HCT116 (cell line): ENCODE measurements around the gene DUXA. TPM values are rescaled to one million over a fixed set of nuclear protein-coding genes. Genes with fewer than 3 reads are reported as not detected.

ENCODE experiments used
- ATAC-seq: fragments of 200-7000 bp; cut with Tn5 transposase; 2 replicates; pipeline ENCODE4 v1.9.1; 2020; ENCODE audit warnings: mild to moderate bottlenecking, moderate library complexity
- BruUV-seq: library from RNA; stranded (reverse); fragments of 400-500 nt; replicated peaks from 2 replicates; lab custom pipeline; 2021; lab: Mats Ljungman, UMichigan
- CTCF ChIA-PET: fragments of 300-600 bp; sonication (Branson Sonifier 250); formaldehyde crosslinking; loops from one replicate; lab custom pipeline; 2021; ENCODE audit warnings: antibody characterized with exemption; lab: Charles Lee
- POLR2A ChIA-PET: fragments of 300-600, 350-600 bp; sonication (Branson Sonifier 250); formaldehyde crosslinking; loops from one replicate; lab custom pipeline; 2021; ENCODE audit warnings: antibody characterized with exemption; lab: Charles Lee
- RAD21 ChIA-PET, 2 experiments: fragments of 300-600 bp; sonication (Branson Sonifier 250); formaldehyde crosslinking; loops; one replicate each; lab custom pipeline; 2023; ENCODE audit warnings: low total read pairs in 2 of 2; ENCODE audit not compliant: uncharacterized antibody in 2 of 2, unreplicated experiment in 2 of 2, low non-redundant PET in 1 of 2; lab: Charles Lee
- DNase-seq: peaks from one replicate; pipeline ENCODE4 v3.0.0-alpha.2; 2010; ENCODE audit warnings: low read depth, low spot score
- H2AFZ ChIP-seq: fragments of 200-600 bp; shearing (Covaris generic), sonication (generic); 2 replicates; pipeline ENCODE4 v1.6.1; 2017; ENCODE audit warnings: low read depth, mixed run types, mixed read lengths, antibody characterized with exemption, low read length; ENCODE audit not compliant: poor library complexity, severe bottlenecking
- H3K27ac ChIP-seq: 2 replicates; pipeline ENCODE4 v1.5.1; 2012; ENCODE audit warnings: low read depth, low read length
- H3K27me3 ChIP-seq: fragments of 200-600 bp; sonication (generic); 2 replicates; pipeline ENCODE4 v1.6.1; 2016; ENCODE audit warnings: mixed run types, low read length, mixed read lengths; ENCODE audit not compliant: insufficient read depth
- H3K36me3 ChIP-seq, 2 experiments: fragments of 200-500 bp in 1 of 2; fragments of 200-600 bp in 1 of 2; sonication (Bioruptor generic) in 1 of 2; sonication (generic) in 1 of 2; 2 replicates each; pipeline versions ENCODE4 v1.5.1 to v1.6.1; 2014 to 2016; ENCODE audit warnings: low read length in 2 of 2, inconsistent platforms in 1 of 2, mixed read lengths in 1 of 2, mixed run types in 1 of 2; ENCODE audit not compliant: insufficient read depth in 2 of 2, control insufficient read depth in 1 of 2
- H3K4me1 ChIP-seq, 2 experiments: fragments of 200-600 bp in 1 of 2; sonication (generic) in 1 of 2; 2 replicates each; pipeline versions ENCODE4 v1.5.1 to v1.6.1; 2012 to 2017; ENCODE audit warnings: low read length in 2 of 2, inconsistent platforms in 1 of 2, mild to moderate bottlenecking in 1 of 2, mixed read lengths in 1 of 2, mixed run types in 1 of 2, moderate library complexity in 1 of 2; ENCODE audit not compliant: insufficient read depth in 2 of 2, control insufficient read depth in 1 of 2
- H3K4me2 ChIP-seq: fragments of 200-600 bp; sonication (generic); 2 replicates; pipeline ENCODE4 v1.6.1; 2017; ENCODE audit warnings: mixed run types, low read length, mixed read lengths
- H3K4me3 ChIP-seq, 2 experiments: fragments of 200-600 bp in 1 of 2; sonication (generic) in 1 of 2; replicated peaks in 1 of 2; 2 replicates each; pipeline ENCODE4 v1.5.1; 2011 to 2016; ENCODE audit warnings: low read length in 2 of 2, control low read depth in 1 of 2, low read depth in 1 of 2, mild to moderate bottlenecking in 1 of 2, mixed read lengths in 1 of 2, mixed run types in 1 of 2
- H3K79me2 ChIP-seq: fragments of 200-600 bp; sonication (generic); 2 replicates; pipeline ENCODE4 v1.6.1; 2017; ENCODE audit warnings: mild to moderate bottlenecking, mixed run types, low read length, moderate library complexity, mixed read lengths; ENCODE audit not compliant: insufficient read depth
- H3K9ac ChIP-seq: fragments of 200-600 bp; sonication (generic); 2 replicates; pipeline ENCODE4 v1.6.1; 2016; ENCODE audit warnings: low read length, mixed read lengths
- H3K9me2 ChIP-seq: fragments of 200-600 bp; sonication (generic), shearing (Covaris generic); 2 replicates; pipeline ENCODE4 v1.6.1; 2017; ENCODE audit warnings: mixed run types, mild to moderate bottlenecking, moderate library complexity; ENCODE audit not compliant: insufficient read depth
- H3K9me3 ChIP-seq, 2 experiments: fragments of 200-500 bp in 1 of 2; fragments of 200-600 bp in 1 of 2; sonication (Bioruptor generic) in 1 of 2; sonication (generic) in 1 of 2; 2 replicates each; pipeline ENCODE4 v1.6.1; 2014 to 2017; ENCODE audit warnings: low read length in 2 of 2, mixed read lengths in 2 of 2, inconsistent platforms in 1 of 2, low read depth in 1 of 2, mild to moderate bottlenecking in 1 of 2, mixed run types in 1 of 2, moderate library complexity in 1 of 2; ENCODE audit not compliant: control insufficient read depth in 1 of 2, insufficient read depth in 1 of 2
- H4K20me1 ChIP-seq: fragments of 200-600 bp; sonication (generic), shearing (Covaris generic); 2 replicates; pipeline ENCODE4 v1.6.1; 2017; ENCODE audit warnings: mixed run types, mild to moderate bottlenecking, moderate library complexity; ENCODE audit not compliant: insufficient read depth
- ATF3 ChIP-seq: IDR thresholded peaks from 2 replicates; pipeline ENCODE4 v1.6.1; 2012
- CBX3 ChIP-seq: IDR thresholded peaks from 2 replicates; pipeline ENCODE4 v1.6.1; 2012; ENCODE audit warnings: low read depth
- EGR1 ChIP-seq: IDR thresholded peaks from 2 replicates; pipeline ENCODE4 v1.6.1; 2012; ENCODE audit warnings: low read depth
- ELF1 ChIP-seq: IDR thresholded peaks from 2 replicates; pipeline ENCODE4 v1.6.1; 2012; ENCODE audit warnings: low read depth, borderline replicate concordance
- EZH2 ChIP-seq: fragments of 200-600 bp; sonication (generic); IDR thresholded peaks from 2 replicates; pipeline ENCODE4 v1.6.1; 2017; ENCODE audit warnings: antibody characterized with exemption, mixed run types
- FOSL1 ChIP-seq: IDR thresholded peaks from 2 replicates; pipeline ENCODE4 v1.6.1; 2012; ENCODE audit warnings: low read depth
- JUND ChIP-seq: IDR thresholded peaks from 2 replicates; pipeline ENCODE4 v1.6.1; 2012
- MAX ChIP-seq: IDR thresholded peaks from 2 replicates; pipeline ENCODE4 v1.6.1; 2012
- POLR2A ChIP-seq: IDR thresholded peaks from 2 replicates; pipeline ENCODE4 v1.7.0; 2011; ENCODE audit warnings: borderline replicate concordance; ENCODE audit not compliant: insufficient read depth, insufficient read length; ENCODE audit errors: extremely low read depth
- POLR2AphosphoS5 ChIP-seq: IDR thresholded peaks from 2 replicates; pipeline ENCODE4 v1.6.1; 2011; ENCODE audit warnings: mild to moderate bottlenecking, low read depth, low read length, moderate library complexity
- RAD21 ChIP-seq: IDR thresholded peaks from 2 replicates; pipeline ENCODE4 v1.6.1; 2012; ENCODE audit warnings: low read depth, mild to moderate bottlenecking
- REST ChIP-seq: IDR thresholded peaks from 2 replicates; pipeline ENCODE4 v1.6.1; 2012; ENCODE audit warnings: low read depth
- SIN3A ChIP-seq: IDR thresholded peaks from 2 replicates; pipeline ENCODE4 v1.6.1; 2012; ENCODE audit warnings: low read depth
- SP1 ChIP-seq: IDR thresholded peaks from 2 replicates; pipeline ENCODE4 v1.6.1; 2012; ENCODE audit warnings: low read depth
- SRF ChIP-seq: IDR thresholded peaks from 2 replicates; pipeline ENCODE4 v1.6.1; 2012; ENCODE audit warnings: low read depth
- TCF7L2 ChIP-seq: IDR thresholded peaks from 2 replicates; pipeline ENCODE4 v1.7.0; 2011; ENCODE audit warnings: borderline replicate concordance, inconsistent platforms; ENCODE audit not compliant: insufficient read depth, insufficient read length; ENCODE audit errors: extremely low read depth
- YY1 ChIP-seq: IDR thresholded peaks from 2 replicates; pipeline ENCODE4 v1.6.1; 2011; ENCODE audit warnings: low read length, low read depth, moderate library complexity, mild to moderate bottlenecking; ENCODE audit not compliant: insufficient replicate concordance; ENCODE audit errors: extremely low read depth
- ZFX ChIP-seq: fragments of 450-650 bp; IDR thresholded peaks from 2 replicates; pipeline ENCODE4 v1.6.1; 2017
- ZNF274 ChIP-seq: fragments of 200-500 bp; sonication (Bioruptor generic); IDR thresholded peaks from 2 replicates; pipeline ENCODE4 v1.6.1; 2014; ENCODE audit warnings: mild to moderate bottlenecking, low read depth, low read length, inconsistent platforms
- intact Hi-C: fragments of 100-400 bp; cut with micrococcal nuclease; formaldehyde crosslinking; loops from 2 replicates; pipeline ENCODE4 v1.10.0; 2022
- total RNA-seq: library from RNA; stranded (reverse); gene quantifications from one replicate; pipeline ENCODE4 v1.2.1, GENCODE V29; 2021; ENCODE audit not compliant: unreplicated experiment

DUXA gene
- total RNA-seq, 1 experiment from 2014 or later, result not detected

- H3K36me3 ChIP-seq, result peaks cover 33 to 56% of the 10 kb centered on the region in 2 experiments
- no peaks in the 10 kb centered on the region for H3K9me3 ChIP-seq
- POLR2A ChIA-PET, result no interaction called here
These were observed 43.1 kb upstream of the DUXA start for GRCh38 chr19:57210381-57210780.

More at GRCh38 chr19:57210381-57210780, 43.1 kb upstream of the DUXA start:
- no peak for DNase-seq
- Histone ChIP-seq H3K4me1 (no peaks in the 10 kb centered on the region), H3K79me2 (peaks cover 44% of the 10 kb centered on the region), H3K4me3 (no peak overlapping the region), H3K9me2 (no peaks in the 10 kb centered on the region), H4K20me1 (no peaks in the 10 kb centered on the region), H3K9ac (no peak overlapping the region), H2AFZ (no peak overlapping the region), H3K27ac (no peak overlapping the region), H3K4me2 (no peak overlapping the region), H3K27me3 (no peaks in the 10 kb centered on the region)
- no TSS peak for BruUV-seq
- RAD21 ChIA-PET, result no interaction called here
- TF ChIP-seq EZH2 (no peak), FOSL1 (no peak), SIN3A (no peak), POLR2AphosphoS5 (no peak), REST (no peak), RAD21 (no peak), SP1 (no peak), POLR2A (no peak), ZFX (no peak), CBX3 (no peak), YY1 (no peak), MAX (no peak), SRF (no peak), ELF1 (no peak), ATF3 (no peak), JUND (no peak), EGR1 (no peak), ZNF274 (no peak), TCF7L2 (no peak)
- CTCF ChIA-PET, result no interaction called here
- intact Hi-C loops, result no loop called here
- no peak for ATAC-seq
